ENCODE data around the gene GPR22.

The GPR22 gene

DNA sequence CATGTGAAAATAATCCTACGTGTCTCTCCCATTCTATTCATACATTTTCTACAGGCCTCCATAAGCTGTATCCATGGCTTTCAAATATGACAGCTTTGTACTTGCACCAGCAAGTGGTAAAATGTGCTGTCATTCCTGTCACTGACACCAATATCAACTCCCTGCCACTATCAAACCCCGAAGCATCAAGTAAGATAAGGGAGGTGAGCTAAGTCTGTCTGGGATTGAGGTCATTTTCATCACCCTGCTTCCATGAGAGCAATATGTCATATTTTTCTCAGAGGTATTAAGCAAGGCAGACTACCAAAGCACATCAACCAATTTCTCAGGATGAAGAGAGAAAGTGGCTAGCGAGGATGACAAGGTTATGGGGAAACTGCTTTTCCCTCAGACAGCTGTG, 11.1 kb downstream of the GPR22 start:
- DNase-seq = no peak

DNA sequence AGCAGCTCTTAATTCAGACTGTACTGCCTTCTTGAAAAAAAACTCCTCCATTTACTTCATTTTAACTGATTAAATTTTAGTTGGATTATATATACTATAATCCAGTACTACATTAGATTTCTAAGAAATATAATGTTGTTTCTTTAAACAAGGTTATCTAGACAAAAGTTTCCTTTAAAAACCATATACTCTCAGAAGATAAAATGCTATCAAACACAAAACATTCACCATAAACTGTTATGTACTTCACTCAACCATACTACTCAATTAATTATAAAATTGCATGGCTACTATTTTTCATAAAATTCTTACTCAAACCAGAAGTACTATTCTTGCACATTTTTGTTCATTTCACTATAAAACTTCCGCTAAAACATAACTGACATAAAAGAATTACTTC, 12.7 kb downstream of the GPR22 start:
- DNase-seq = no peak

DNA sequence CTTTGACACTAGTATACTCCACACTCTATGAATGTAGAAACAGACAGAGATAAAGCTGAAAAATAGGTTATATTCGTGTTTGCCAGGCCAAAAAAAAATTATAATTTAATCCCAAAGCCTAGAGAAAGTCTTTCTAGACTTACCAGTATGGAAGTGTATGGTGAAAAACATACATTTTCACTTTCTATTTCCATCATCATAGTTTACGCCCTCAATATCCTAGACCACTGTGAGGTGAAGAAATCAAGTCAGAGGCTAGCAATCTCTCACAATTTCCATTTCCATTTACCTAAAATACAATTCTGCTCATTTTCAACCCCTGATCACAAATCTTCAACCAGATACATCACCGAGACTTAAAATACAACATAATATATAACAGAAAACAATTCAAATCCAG, 16.2 kb downstream of the GPR22 start:
- DNase-seq = no peak

DNA sequence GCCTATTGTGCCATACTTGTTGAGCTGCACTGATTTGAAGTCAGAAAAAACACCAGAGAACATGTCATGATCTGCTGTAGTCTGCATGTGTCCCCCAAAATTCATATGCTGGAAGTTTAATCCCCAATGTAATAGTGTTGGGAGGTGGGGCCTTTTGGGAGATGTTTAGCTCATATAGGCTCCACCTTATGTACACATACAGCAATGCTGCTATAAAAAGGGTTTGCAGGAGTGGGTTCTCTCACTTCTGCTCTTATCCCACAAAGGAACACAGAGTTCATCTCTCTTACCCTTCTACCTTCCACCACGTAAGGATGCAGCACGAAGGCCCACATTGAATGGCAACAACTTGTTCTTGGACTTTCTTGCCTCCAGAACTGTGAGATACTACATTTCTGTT, 23.0 kb downstream of the GPR22 start:
- no peak for DNase-seq

DNA sequence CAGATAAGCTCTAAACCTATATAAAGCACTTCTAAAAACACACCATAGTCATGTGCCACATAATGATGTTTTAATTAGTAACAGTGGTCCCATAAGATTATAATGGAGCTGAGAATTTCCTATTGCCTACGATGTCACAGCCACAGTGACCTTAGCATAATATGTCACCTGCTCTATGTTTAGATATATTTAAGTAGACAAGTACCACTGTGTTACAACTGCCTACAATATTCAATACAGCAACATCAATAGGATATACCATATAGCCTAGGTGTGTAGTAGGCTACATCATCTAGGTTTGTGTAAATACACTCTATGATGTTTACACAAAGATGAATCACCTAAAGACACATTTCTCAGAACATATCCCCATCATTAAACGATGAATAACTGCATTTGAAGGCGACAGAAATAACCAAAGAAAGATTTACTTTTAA, 24.5 kb downstream of the GPR22 start:
- DNase-seq = no peak

DNA sequence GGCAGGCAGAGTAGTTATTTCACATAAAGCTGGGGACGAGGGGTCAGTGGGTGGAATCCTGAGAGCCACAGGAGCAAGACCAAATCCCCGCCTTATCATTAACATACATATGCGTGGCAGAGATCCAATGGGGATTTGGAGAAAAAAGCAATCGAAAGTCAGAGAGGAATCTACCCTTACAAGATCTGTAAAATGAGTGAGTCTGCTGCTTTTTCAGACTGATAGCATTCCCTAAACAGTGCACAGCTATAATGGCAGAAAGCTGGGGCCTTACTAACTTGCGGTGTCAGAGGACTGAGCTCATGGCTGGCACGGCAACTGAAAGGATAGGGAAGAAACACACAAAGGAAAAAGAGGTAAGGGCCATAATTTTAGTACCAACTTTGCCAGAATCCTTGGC, 25.0 kb downstream of the GPR22 start:
- DNase-seq = no peak

DNA sequence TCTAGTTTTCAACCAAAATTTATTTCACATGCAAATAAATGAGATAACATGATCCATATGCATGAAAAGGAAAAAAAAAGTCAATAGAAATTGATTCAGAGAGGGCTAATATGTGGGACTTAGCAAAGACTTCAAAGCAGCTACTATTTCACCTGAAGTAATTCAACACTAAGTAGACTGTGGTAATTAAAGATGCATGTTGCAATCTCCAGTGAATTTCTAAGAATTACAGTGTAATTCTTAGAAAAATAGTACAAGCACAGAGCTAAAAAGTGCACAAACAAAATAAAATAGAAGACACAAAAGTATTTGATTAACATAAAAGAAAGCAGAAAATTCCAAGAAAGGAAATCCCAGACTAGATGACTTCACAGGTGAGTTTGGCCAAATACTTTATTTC, 25.7 kb downstream of the GPR22 start:
- DNase-seq = no peak

DNA sequence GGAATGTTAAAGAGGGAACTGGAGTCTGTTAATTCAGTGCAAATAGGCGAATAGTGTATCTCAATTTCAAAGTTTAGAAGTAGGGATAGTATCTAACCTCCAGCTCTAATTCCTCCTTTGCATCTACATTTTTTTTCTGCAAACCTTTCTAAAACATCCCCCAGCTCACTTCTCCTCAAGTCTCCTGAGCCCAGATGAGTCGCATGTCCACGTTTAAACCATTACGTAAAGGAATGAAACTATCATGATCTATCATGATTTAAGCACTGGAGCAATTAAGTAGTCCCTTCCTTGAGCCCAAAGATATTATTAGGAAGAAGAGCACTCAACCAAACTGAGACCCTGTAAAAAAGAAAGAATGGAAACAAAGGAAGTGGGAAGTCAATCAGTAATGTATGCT, 29.9 kb downstream of the GPR22 start:
- DNase-seq = no peak

DNA sequence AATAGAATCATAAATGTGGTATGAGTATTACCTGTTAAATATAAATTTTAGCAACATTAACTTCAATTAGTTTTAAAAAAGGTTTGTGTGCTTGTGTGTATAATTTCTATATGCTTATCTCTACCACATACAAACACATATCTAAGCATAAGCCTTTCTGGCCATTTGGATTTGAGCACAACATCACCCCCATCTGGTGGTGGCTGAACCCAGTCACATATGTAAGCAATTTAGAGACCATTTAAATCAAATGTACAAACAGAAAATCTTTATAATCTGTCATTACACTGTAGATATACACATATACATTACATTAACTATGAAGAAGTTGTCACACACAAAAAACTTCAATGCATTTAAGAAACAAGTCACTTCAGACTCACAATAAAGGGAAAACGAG, 31.7 kb downstream of the GPR22 start:
- DNase-seq = peak; percentile 10

DNA sequence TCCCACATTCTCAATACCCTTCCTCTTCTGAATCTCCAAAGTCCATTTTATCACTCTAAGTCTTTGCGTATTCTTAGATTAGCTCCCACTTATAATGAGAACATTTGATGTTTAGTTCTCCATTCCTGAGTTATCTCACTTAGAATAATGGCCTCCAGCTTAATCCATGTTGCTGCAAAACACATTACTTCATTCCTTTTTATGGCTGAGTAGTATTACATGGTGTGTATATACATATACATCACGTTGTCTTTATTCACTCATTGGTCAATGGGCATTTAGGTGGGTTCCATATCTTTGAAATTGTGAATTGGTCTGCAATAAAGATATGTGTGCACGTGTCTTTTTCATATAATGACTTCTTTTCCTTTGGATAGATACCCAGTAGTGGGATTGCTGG, 32.3 kb downstream of the GPR22 start:
- DNase-seq = no peak

DNA sequence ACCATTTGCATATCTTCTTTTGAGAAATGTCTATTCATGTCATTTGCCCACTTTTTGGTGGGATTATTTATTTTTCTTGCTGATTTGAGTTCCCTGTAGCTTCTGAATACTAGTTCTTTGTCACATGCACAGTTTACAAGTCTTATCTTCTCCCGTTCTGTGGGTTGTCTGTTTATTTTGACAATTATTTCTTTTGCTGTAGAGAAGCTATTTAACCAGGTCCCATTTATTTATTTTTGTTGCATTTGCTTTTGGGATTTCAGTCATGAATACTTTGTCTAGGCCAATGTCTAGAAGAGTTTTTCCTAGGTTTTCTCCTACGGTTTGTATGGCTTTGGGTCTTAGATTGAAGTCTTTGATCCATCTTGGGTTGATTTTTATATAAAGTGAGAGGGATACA, 32.9 kb downstream of the GPR22 start:
- no peak for DNase-seq

DNA sequence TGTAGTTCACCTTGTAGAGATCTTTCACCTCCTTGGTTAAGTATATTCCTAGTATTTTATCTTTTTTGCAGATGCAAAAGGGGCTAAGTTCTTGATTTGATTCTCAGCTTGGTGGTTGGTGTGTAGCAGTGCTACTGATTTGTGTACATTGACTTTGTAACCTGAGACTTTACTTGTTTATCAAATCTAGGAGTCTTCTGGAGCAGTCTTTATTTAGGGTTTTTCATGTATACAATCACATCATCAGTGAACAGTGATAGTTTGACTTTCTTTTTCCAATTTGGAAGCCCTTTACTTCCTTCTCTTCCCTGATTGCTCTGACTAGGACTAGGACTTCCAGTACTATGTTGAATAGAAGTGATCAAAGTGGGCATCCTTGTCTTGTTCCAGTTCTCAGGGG, 33.8 kb downstream of the GPR22 start:
- no peak for DNase-seq

DNA sequence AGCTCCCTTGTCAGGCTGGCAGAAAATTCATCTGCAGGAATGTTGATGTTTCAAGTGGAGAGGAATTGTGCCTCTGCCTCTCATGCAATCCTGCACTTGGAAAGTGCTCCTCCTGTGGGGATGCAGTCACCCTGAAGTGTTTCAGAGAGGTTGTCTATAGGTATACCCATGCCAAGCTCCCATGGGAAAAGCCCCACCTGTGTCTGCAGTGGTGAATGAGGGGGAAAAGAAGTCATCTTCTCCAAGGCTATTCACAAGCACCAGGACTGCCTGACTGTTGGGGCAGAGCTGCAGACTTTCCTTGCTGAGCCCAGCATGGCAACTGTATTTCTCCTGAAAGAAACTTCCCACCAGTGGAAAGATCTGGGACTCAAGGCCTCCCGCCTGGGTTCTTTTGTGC, 35.5 kb downstream of the GPR22 start:
- no peak for DNase-seq

DNA sequence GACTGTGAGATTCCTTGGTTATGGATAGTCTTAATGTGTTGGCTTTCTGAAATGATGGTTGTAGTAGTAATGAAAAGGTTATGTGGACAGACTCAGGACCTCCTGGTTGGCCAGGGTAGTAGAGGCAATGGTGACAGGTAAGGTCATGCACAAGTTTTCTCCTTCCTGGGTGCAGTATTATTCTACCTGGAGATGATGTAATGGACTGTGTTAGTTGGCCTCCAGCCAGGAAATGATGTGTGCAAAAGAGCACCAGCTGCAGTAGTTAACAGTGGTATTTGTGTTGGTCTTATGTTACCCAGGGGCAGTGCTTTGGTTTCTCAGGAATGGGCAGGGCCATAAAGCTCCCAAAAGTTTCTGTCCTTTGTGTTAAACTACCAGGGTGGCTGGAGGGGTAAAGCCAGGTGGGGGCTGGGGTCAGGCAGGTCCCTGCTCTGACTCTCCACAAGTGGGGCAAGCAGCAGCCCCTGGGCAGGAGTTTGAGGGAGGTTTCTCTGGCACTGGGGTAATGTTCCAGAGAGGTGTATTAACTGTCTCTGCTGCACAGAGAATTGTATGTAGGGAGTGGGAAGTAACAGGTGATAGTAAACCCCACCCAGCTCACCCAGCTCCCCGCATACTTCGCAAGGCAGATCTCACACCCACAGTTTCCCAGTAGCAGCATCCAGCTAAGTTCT, 36.3 kb downstream of the GPR22 start:
- peak; percentile 42 for DNase-seq

DNA sequence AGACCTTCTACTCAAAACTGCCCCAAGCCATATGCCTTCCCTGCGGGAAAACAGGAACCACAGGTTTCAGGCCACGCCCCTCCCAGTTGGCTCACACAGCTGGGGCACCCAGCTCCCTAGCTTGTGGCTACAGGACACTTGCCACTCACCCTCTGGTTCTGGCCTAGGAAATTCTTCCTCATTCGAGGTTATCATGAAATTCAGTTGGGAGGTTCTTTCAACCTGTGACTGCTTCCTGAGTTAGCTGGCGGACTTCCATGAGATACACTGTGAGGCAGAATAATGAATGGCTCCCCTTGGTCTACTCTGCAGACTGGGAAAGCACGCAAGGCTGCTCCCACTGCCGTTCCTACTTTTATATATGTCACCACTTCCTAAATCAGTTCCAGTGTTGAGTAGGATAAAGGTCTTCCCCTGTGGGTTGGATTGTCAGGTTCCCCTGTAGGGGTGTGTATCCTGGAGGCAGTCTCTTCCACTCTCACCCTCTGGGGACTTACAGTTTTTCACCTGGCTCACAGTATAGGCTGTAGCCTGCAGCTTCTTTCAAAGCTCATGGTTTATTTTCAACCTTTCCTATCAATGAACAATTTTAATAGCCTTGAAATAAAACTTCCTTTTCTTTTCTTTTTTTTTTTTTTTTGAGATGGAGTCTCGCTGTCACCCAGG, 37.0 kb downstream of the GPR22 start:
- peak; percentile 60 for DNase-seq
